ENCODE results near the gene FBXW11. TPM values are rescaled to one million over a fixed set of nuclear protein-coding genes. Genes with fewer than 3 reads are reported as not detected.

FBXW11 gene
- total RNA-seq, 2 donors from 2014 or later = 29.0 to 64.6 TPM

DNA sequence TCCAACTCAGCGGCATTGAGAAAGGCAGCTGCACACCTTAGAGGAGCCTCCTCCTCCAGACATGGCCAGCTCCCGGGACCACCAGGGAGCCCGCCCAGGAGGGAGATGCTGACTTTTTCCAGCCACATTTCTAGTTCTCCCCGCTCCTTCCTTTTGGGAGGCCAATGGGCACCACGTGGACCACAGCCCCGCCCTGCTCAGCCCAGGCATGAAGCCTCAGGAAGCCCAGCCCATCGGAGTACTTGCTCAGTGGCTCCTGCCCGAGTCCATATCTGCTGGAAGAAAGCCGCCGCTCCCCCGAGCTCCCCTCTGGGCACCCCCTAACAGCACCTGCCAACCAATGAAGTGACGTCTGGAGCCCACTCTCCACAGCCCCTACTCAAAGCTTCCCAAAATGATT, 168.4 kb downstream of the FBXW11 start:
- TF ChIP-seq, protein P1, sequence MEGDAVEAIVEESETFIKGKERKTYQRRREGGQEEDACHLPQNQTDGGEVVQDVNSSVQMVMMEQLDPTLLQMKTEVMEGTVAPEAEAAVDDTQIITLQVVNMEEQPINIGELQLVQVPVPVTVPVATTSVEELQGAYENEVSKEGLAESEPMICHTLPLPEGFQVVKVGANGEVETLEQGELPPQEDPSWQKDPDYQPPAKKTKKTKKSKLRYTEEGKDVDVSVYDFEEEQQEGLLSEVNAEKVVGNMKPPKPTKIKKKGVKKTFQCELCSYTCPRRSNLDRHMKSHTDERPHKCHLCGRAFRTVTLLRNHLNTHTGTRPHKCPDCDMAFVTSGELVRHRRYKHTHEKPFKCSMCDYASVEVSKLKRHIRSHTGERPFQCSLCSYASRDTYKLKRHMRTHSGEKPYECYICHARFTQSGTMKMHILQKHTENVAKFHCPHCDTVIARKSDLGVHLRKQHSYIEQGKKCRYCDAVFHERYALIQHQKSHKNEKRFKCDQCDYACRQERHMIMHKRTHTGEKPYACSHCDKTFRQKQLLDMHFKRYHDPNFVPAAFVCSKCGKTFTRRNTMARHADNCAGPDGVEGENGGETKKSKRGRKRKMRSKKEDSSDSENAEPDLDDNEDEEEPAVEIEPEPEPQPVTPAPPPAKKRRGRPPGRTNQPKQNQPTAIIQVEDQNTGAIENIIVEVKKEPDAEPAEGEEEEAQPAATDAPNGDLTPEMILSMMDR (IDR thresholded peaks at IDR 0.05) = no peak
- TF ChIP-seq POLR2A (IDR thresholded peaks at IDR 0.05) = no peak

DNA sequence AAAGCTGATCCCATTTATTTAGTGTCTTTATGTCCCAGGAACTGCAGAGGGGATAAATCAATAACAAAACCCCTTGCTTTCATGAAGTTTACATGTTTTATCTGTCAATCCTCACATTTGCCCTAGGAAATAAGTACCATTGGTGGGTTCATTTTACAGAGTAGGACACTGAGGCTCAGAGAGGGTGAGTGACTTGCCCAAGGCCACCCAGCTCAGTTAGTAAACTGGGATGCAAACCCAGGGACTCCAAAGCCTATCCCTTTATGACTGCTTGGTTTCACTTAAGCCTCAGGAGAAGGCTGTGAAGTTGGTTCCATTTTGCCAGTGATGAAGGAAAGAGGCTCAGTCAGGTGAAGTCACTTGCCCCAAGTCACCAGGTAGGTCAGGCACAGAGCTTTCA, 168.9 kb downstream of the FBXW11 start:
- ATAC-seq (no peak), DNase-seq (no peak)
- Histone ChIP-seq H3K36me3 (replicated peaks in 1 of 2; ENCODE audit: insufficient read depth in 1 of 2, low read depth in 2 of 2) (no peaks in the 10 kb centered on the region), H3K27ac (no peak overlapping the region), H3K27me3 (no peaks in the 10 kb centered on the region), H3K9me3 (no peaks in the 10 kb centered on the region), H3K4me3 (no peak overlapping the region), H3K4me1 (no peaks in the 10 kb centered on the region)
- intact Hi-C loops (cut with DNase I) = no loop called here
- TF ChIP-seq, protein P1 (IDR thresholded peaks at IDR 0.05) = no peak
- no peak for TF ChIP-seq POLR2A (IDR thresholded peaks at IDR 0.05)

More for the DNA sequence above, 168.4 kb downstream of the FBXW11 start:
- 72 to 78% methylated on average over 9 to 11 of the region's 12 CpGs for WGBS, 2 donors
- ATAC-seq (no peak), DNase-seq (no peak)
- Histone ChIP-seq H3K9me3 (no peaks in the 10 kb centered on the region), H3K4me3 (no peak overlapping the region), H3K4me1 (no peaks in the 10 kb centered on the region), H3K36me3 (replicated peaks in 1 of 2; ENCODE audit: insufficient read depth in 1 of 2, low read depth in 2 of 2) (no peaks in the 10 kb centered on the region), H3K27ac (no peak overlapping the region), H3K27me3 (no peaks in the 10 kb centered on the region)
- intact Hi-C loops (cut with DNase I) = no loop called here

DNA sequence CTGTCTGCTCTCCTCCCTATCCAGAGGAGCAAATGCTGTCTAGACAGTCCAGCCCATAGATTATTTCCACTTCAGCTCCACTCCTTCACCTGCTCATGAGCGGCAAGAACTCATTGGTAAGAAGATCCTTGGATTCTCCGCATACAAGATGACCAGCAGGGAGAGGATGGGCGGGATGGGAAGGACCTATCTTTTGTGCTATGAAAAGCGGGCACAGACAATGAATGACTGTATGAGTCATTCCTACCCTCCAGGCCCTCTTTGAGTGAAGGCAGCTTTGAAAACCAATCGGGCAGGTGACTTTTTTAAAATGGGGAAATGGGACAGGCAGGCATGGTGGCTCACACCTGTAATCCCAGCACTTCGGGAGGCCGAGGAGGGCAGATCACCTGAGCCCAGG, 171.4 kb downstream of the FBXW11 start:
- intact Hi-C loops (cut with DNase I) = no loop called here
- no peak for TF ChIP-seq POLR2A (IDR thresholded peaks at IDR 0.05)
- TF ChIP-seq, protein P1 (IDR thresholded peaks at IDR 0.05) = no peak
- Histone ChIP-seq H3K27ac (no peak overlapping the region), H3K27me3 (no peaks in the 10 kb centered on the region), H3K4me3 (no peak overlapping the region), H3K9me3 (no peaks in the 10 kb centered on the region), H3K36me3 (replicated peaks in 1 of 2; ENCODE audit: insufficient read depth in 1 of 2, low read depth in 2 of 2) (no peaks in the 10 kb centered on the region), H3K4me1 (no peaks in the 10 kb centered on the region)
- WGBS, 2 donors = 81% methylated on average over 7 of the region's 7 CpGs
- DNase-seq (no peak), ATAC-seq (no peak)

DNA sequence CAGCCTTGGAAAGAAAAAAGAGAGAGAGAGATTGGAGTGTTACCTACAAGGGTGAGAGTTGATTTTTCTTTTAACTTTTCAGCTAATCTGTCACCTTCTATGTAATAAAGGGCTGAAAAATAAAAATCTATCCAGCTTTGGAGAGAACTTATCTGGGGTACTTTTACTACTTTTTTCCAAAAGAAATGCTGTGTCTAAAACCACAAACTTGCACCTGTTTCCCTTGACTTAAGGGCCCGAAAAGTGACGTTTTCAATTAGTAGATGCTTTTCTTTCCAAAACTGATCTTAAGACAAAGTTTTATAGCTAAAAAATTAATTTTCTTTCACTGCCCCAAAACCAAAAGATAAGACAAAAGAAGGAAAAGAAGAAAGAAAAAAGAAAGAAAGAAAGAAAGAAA, 172.0 kb downstream of the FBXW11 start:
- ATAC-seq (no peak), DNase-seq (no peak)
- 77 to 79% methylated on average over 2 of the region's 2 CpGs for WGBS, 2 donors
- H3K36me3 ChIP-seq (replicated peaks in 1 of 2; ENCODE audit: insufficient read depth in 1 of 2, low read depth in 2 of 2) = no peaks in the 10 kb centered on the region
- no peaks in the 10 kb centered on the region for H3K27me3 ChIP-seq
- no peaks in the 10 kb centered on the region for H3K4me1 ChIP-seq
- TF ChIP-seq, protein P1 (IDR thresholded peaks at IDR 0.05) = no peak
- TF ChIP-seq POLR2A (IDR thresholded peaks at IDR 0.05) = no peak
- no peak overlapping the region for H3K27ac ChIP-seq
- intact Hi-C loops (cut with DNase I) = no loop called here
- H3K9me3 ChIP-seq = no peaks in the 10 kb centered on the region
- H3K4me3 ChIP-seq = no peak overlapping the region

DNA sequence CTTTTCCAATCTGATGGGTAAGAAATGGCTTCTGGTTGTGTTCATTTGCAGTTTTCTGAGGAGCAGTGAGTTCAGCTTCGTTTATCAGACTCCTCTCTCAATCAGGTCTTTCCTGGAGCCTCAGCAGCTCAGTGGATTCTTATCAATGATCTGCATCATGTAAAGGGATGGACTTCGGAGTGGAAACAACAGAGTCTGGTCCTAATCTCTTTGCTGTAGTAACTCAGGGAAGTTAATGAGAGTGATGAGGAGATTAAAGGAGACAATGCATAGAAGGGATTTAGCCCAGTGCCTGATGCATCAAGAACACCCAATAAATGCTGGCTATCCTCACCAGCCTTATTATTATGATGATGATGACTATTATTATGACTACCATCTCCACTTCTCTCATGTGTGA, 173.7 kb downstream of the FBXW11 start:
- Histone ChIP-seq H3K27ac (no peak overlapping the region), H3K4me1 (no peaks in the 10 kb centered on the region), H3K36me3 (replicated peaks in 1 of 2; ENCODE audit: insufficient read depth in 1 of 2, low read depth in 2 of 2) (no peaks in the 10 kb centered on the region), H3K4me3 (no peak overlapping the region), H3K27me3 (no peaks in the 10 kb centered on the region), H3K9me3 (no peaks in the 10 kb centered on the region)
- DNase-seq (no peak), ATAC-seq (no peak)
- WGBS, 2 donors = 85 to 86% methylated on average over 2 of the region's 2 CpGs
- TF ChIP-seq, protein P1 (IDR thresholded peaks at IDR 0.05) = no peak
- no peak for TF ChIP-seq POLR2A (IDR thresholded peaks at IDR 0.05)
- intact Hi-C loops (cut with DNase I) = no loop called here

Data from body of pancreas (tissue), 4 donors.